Choroid plexus epithelial cell (primary cell): ENCODE data around the gene RAF1.
"Not testable (repeated sequence)": the region's sequence is repeated elsewhere in the genome, so short reads cannot be mapped to it uniquely, and the experiment has no call there.

Source experiments
- DNase-seq: peaks from one replicate; pipeline ENCODE4 v3.0.0-alpha.2; 2010; ENCODE audit warnings: low read depth
- H3K4me3 ChIP-seq: 2 replicates; pipeline ENCODE4 v1.5.1; 2011; ENCODE audit warnings: low read depth, mild to moderate bottlenecking, control low read depth, low read length, moderate library complexity
- TF ChIP-seq, protein P1 (sequence below): conservative IDR thresholded peaks from 2 replicates; pipeline ENCODE4 v1.5.1; 2011; ENCODE audit warnings: low read depth, mild to moderate bottlenecking, control low read depth, inconsistent platforms, low read length, moderate library complexity

RAF1 gene

DNA sequence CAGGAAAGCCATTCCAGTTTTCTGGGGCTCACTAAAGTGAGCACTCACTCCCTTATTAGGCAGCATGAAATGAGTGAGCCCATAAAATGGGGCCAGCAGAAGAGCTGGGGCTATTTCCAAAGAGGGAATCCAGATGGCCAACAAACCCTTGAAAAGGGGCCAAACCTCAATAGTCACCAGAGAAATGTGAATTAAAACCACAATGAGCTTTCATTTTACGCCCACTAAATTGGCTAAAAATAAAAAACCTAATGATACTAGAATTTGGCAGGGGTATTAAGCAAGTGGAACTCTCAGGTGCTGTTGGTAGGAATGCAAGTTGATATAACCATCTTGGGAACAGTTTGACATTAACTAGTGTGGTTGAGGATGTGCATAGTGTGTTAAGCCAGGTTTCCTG, 42.1 kb upstream of the RAF1 start:
- TF ChIP-seq, protein P1, sequence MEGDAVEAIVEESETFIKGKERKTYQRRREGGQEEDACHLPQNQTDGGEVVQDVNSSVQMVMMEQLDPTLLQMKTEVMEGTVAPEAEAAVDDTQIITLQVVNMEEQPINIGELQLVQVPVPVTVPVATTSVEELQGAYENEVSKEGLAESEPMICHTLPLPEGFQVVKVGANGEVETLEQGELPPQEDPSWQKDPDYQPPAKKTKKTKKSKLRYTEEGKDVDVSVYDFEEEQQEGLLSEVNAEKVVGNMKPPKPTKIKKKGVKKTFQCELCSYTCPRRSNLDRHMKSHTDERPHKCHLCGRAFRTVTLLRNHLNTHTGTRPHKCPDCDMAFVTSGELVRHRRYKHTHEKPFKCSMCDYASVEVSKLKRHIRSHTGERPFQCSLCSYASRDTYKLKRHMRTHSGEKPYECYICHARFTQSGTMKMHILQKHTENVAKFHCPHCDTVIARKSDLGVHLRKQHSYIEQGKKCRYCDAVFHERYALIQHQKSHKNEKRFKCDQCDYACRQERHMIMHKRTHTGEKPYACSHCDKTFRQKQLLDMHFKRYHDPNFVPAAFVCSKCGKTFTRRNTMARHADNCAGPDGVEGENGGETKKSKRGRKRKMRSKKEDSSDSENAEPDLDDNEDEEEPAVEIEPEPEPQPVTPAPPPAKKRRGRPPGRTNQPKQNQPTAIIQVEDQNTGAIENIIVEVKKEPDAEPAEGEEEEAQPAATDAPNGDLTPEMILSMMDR: no peak
- no peak for DNase-seq
- no peak overlapping the region for H3K4me3 ChIP-seq

DNA sequence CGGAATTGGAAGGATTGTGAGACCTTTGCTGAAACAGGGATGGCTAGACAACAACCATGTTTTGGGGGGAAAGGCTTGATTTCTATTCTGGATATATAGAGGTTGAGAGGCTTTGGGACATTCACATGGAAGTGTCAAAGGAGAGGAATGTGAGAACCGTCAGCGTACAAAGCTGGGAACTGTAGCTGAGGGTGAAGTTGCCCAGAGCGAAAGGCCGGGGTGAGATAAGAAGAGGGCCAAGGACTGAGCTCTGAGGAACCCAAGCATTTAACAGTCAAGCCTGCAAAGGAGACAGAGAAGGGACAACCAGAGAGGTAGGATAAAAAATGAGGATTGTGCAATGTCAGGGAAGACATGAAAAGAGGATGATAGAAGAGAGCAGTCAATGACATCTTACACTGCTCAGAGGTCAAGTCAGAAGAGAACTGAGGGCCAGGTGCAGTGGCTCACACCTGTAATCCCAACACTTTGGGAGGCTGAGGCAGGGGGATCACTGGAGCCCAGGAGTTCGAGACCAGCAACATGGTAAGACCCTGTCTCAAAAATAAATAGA, 41.5 kb upstream of the RAF1 start:
- DNase-seq: no peak
- no peak overlapping the region for H3K4me3 ChIP-seq
- TF ChIP-seq, protein P1: no peak

DNA sequence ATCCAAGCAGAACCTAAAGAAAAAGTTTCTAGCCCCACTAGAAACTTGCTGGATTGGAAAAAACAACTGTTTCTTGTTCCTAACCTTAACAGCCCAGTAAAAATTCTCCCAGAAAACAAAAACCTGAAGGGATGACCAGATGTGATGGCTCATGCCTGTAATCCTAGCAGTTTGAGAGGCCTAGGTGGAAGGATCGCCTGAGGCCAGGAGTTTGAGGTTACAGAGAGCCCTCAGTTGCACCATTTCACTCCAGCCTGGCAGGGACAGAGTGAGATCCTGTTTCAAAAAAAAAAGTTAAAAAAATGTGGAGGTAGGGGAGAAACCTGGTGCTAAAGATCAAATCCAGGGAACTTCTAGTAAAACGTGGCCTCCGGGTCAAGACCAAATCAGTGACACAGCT, 38.6 kb upstream of the RAF1 start:
- TF ChIP-seq, protein P1: no peak
- no peak overlapping the region for H3K4me3 ChIP-seq

DNA sequence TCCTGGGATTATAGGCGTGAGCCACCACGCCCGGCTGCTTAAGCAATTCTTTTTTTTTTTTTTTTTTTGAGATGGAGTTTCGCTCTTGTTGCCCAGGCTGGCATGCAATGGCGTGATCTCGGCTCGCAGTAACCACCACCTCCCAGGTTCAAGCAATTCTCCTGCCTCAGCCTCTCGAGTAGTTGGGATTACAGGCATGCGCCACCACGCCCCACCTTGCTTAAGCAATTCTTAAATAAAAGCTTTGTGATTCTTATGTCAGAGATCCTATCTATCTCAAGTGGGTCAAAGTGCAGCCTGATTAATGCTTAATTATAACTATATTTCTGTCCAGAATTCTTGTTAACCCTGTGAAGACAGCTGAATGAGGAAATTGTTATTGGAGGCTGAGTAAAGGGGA, 37.7 kb upstream of the RAF1 start:
- not testable (repeated sequence) for DNase-seq, H3K4me3 ChIP-seq

More for the DNA sequence above, 38.6 kb upstream of the RAF1 start:
- no peak for DNase-seq

DNA sequence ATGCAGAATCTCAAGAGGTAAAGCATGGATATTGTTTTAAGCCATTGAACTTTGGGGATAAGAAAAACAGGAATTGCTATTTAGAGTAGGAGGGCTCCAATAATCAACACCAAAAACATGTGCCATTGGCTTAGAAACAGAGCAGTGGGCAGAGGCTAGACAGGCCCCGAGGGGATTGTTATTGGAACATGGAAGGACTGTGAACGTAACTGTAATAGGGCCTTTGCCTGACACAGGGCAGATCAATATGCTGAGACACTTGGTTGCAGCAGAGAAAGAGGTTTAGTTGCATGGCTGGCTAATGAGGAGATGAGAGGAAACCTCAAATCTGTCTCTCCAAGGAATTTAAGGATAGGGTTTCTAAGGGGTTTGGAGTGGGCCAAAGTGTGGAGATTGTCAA, 36.9 kb upstream of the RAF1 start:
- DNase-seq: no peak
- H3K4me3 ChIP-seq: no peak overlapping the region
- TF ChIP-seq, protein P1: no peak

DNA sequence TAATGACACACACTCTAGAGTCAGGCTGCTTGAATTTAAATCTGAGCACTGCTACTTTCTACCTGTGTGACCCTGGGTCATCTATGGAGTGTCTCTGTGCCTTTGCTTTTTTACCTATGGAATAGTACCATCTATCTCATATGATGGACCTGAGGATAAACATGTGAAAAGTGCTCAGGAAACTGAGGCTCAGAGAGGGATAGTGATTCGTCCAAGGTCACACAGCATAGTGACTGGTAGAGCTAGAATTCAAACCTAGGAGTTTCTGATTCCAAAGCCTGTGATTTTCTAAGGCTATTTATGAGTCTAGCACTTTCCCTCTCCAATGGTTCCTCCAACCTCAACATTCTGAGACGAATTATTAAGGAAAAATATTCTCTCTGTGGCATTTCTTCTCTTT, 32.0 kb upstream of the RAF1 start:
- H3K4me3 ChIP-seq: no peak overlapping the region
- TF ChIP-seq, protein P1: no peak
- DNase-seq: no peak

DNA sequence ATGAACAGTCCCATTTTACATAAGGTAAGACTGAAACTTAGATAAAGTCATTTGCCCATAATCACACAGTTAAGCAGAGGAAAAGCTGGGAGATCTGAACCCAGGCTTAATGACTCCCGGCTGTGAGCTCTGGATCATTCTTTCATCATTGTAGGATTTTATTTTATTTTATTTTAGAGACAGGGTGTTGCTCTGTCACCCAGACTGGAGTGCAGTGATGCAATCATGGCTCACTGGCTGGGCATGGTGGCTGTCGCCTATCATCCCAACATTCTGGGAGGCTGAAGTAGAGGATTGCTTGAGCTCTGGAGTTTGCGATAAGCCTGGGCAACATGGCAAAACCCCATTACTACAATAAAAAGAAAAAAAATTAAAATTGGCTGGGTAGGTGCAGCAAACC, 31.2 kb upstream of the RAF1 start:
- TF ChIP-seq, protein P1: no peak
- DNase-seq: no peak
- no peak overlapping the region for H3K4me3 ChIP-seq
